Ovary (tissue), 3 donors: Measurements from ENCODE around the gene ARHGEF37.

ENCODE experiments used
- CTCF ChIP-seq, 3 donors: fragments of 450-650 bp in 2 of 3; fragments of 200-600 bp in 1 of 3; IDR thresholded peaks; one replicate each; pipeline versions ENCODE4 v1.5.1 to v1.8.0; 2016 to 2022; ENCODE audit warnings: antibody characterized with exemption in 3 of 3, mild to moderate bottlenecking in 1 of 3
- POLR2A ChIP-seq: fragments of 450-650 bp; IDR thresholded peaks from one replicate; pipeline ENCODE4 v1.6.1; 2017; ENCODE audit warnings: antibody characterized with exemption, mild to moderate bottlenecking, moderate library complexity
- donor health status: DM: no; HTN: no; CAD: no.

- TF ChIP-seq CTCF (IDR thresholded peaks at IDR 0.05), result no peak
- TF ChIP-seq POLR2A, result no peak
Observed at GRCh38 chr5:149614034-149614907, 33.0 kb downstream of the ARHGEF37 start.
